HG03139 (cell line): ENCODE data around the gene TMC8.
"Not testable (repeated sequence)": the region's sequence is repeated elsewhere in the genome, so short reads cannot be mapped to it uniquely, and the experiment has no call there.

Experiments
- ATAC-seq: cut with Tn5 transposase; IDR thresholded peaks from one replicate; pipeline ENCODE4 v1.9.1; 2021; ENCODE audit not compliant: unreplicated experiment

Gene TMC8

GRCh38 chr17:78148286-78149016, 17.9 kb downstream of the TMC8 start:
- no peak for ATAC-seq

DNA sequence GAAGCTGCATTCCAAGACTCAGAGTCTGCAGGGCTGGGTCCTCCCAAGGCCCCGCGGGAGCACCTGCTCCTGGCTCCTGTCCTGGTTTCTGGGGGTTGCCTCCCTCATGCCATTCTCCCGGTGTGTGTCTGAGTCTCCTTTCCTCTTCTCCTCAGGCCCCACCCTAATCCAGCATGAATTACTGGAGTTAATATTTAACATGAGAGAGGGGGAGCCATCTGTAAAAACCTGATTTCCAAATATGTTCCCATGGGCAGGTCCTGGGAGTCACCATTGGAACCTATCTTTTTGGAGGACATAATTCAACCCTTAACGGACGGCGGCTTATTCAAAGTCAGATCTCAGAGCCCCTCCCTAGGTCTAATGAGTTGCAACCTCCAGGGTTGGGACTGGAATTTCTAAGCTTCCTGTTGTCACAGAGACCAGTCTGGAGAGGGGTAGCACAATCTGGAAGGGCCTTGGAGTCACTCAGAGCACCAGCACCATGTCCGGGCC, 21.0 kb downstream of the TMC8 start:
- ATAC-seq: no peak

DNA sequence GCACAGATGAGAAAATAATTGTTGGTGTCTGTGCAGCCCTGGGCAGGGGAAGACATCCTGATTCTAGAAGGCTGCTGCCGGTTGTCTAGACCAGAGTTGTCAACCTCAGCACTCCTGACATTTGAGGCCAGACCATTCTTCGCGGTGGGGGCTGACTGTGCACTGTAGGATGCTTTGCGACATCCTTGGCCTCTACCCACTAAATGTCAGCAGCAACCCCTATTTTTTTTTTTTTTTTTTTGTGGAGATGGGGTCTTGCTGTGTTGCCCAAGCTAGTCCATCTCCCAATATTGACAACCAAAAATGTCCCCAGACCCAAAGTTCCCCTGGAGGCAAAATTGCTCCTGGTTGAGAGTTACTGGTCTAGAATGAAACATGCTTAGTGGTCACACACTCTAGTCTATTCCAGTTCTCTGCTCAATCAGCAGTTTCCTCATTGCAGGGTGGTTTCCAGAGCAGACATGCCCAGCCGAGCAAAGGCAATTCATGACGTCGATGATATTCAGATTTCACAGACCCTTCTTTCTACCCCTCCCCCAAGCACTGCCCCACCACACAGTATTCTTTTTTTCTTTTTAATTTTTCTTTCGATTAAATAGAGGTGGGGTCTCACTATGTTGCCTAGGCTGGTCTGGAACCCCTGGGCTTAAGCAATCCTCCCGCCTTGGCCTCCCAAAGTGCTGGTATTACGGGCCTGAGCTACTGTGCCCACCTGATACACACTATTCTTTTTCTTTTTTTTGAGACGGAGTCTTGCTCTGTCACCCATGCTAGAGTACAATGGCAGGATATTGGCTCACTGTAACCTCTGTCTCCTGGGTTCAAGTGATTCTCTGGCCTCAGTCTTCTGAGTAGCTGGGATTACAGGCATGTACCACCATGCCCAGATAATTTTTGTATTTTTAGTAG, 24.6 kb downstream of the TMC8 start:
- peak; percentile 55 for ATAC-seq

DNA sequence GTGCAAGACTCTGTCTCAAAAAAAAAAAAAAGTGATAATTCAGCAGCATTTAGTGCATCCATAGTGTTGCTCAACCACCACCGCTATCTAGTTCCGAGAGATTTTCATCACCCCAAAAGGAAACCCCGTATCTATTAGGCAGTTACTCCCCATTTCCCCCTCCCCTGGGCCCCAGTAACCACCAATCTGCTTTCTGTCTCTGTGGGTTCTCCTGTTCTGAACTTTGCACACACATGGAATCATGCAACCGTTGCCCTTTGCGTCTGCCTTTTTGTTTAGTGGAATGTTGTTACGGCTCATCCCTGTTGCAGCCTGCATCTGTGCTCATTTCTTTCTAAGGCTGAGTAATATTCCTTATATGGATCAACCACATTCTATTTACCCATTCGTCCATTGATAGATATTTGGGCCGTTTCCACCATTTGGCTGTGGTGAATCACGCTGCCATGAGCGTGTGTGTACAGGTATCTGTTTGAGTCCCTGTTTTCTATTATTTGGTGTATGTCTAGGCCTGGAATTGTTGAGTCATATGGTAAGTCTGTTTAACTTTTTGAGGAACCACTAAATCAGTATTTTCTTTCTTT, 29.1 kb downstream of the TMC8 start:
- no peak for ATAC-seq

DNA sequence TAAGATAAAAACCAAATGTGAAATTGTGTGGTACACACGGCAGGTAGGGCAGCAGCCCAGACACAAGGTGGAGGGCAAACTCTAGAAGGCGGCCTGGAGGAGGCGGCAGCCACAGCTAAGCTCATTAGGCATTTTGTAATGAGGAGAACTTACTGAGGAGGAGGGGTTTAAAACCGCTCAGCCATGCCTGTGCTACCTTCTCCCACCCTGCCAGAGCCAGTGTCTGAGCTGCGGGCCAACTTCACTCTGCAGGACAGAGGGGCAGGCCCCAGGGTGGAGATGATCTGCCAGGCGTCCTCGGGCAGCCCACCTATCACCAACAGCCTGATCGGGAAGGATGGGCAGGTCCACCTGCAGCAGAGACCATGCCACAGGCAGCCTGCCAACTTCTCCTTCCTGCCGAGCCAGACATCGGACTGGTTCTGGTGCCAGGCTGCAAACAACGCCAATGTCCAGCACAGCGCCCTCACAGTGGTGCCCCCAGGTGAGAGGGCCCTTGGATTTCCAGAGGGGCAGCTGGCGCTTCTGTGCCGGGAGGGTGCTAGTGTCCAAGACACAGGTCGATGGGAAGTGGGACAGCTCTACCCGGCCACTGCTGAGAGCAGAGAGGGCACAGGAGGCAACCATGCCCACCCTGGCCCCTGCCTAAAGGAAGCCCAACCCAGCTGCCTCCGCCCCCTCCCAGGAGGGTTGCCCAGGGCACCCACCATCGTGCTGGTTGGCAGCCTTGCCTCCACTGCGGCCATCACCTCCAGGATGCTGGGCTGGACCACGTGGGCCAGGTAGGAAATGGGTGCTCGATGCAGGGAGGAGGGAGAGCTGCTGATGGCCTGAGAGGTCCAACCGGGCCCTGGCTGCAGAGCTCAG, 33.5 kb downstream of the TMC8 start:
- ATAC-seq: no peak

DNA sequence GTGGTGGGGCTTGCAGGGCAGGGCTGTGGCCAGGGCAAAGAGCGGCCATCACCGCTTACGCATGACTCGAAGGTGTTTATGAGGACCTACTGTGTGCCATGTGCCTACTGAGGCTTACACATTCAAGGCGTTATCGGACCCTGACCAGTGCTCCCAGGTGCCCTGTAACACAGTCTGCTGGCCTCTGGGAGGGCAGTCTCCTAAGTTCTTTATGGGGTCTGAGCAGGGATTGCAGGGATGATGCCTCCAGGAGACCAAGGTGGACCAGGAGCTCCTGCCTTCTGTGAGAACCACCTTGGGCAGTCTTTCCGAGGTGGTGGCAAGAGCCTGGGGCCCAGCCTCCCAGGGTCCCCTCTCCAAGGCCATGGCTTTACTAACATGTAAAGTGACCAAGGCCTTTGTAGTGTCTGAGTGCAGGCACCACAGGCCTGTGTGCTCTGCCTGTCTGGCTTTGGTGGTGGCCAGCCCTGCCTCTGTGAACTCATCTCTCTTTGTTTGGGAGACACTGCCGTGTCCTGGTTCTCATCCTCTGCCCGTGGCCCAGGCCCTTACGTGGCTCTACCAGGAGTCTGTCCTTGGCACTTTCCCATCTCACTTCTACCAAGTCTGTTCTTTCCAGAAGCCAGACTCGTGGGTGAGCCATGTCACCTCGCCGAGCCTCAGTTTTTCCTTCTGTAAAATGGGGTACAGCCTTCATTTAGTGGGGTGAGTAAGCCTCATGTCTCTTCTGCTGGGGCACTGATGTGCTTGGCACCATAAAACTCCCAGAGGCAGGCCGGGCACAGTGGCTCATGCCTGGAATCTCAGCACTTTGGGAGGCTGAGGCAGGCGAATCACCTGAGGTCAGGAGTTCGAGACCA, 34.4 kb downstream of the TMC8 start:
- no peak for ATAC-seq

GRCh38 chr17:78166416-78166815, 35.8 kb downstream of the TMC8 start:
- ATAC-seq: no peak

- ATAC-seq: peak; percentile 46
Observed at GRCh38 chr17:78168242-78168902, 37.8 kb downstream of the TMC8 start, which contains the start of gene SYNGR2. Gene SYNGR2, plus strand, starts transcription at chr17:78168581. Its CDS starts 36 bp downstream, at chr17:78168617.

GRCh38 chr17:78168903-78169793, 38.6 kb downstream of the TMC8 start:
- peak; percentile 24 for ATAC-seq

DNA sequence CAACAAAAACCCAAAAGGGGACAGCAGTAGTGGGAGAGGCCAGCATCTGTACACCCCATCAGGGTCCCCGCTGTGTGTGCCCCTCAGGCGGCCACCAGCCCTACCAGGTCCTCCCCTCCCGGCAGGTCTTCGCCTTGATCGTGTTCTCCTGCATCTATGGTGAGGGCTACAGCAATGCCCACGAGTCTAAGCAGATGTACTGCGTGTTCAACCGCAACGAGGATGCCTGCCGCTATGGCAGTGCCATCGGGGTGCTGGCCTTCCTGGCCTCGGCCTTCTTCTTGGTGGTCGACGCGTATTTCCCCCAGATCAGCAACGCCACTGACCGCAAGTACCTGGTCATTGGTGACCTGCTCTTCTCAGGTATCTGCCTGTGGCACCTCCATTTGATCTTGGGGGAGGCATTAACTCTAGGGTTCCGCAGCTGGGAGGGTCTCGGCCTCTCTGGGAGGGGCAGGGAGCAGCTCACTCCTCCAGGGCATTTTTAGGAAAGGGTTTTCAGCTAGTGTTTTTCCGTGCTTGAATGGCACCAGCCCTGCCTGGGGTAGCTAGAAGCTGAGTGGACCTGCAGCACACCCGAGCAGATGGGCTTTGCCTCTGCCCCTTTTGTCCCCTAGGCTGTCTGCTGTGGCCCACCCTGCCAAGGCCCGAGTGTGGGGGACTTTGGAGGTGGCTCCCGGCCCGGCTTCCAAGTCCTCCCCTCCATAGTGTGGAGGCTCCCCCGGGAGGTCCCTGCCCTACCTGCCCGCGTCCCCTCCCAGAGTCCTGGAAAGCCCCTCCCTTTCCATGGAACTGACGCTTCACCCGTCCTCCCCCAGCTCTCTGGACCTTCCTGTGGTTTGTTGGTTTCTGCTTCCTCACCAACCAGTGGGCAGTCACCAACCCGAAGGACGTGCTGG, 40.4 kb downstream of the TMC8 start:
- ATAC-seq: no peak

GRCh38 chr17:78171591-78172248, 41.1 kb downstream of the TMC8 start:
- ATAC-seq: not testable (repeated sequence)

DNA sequence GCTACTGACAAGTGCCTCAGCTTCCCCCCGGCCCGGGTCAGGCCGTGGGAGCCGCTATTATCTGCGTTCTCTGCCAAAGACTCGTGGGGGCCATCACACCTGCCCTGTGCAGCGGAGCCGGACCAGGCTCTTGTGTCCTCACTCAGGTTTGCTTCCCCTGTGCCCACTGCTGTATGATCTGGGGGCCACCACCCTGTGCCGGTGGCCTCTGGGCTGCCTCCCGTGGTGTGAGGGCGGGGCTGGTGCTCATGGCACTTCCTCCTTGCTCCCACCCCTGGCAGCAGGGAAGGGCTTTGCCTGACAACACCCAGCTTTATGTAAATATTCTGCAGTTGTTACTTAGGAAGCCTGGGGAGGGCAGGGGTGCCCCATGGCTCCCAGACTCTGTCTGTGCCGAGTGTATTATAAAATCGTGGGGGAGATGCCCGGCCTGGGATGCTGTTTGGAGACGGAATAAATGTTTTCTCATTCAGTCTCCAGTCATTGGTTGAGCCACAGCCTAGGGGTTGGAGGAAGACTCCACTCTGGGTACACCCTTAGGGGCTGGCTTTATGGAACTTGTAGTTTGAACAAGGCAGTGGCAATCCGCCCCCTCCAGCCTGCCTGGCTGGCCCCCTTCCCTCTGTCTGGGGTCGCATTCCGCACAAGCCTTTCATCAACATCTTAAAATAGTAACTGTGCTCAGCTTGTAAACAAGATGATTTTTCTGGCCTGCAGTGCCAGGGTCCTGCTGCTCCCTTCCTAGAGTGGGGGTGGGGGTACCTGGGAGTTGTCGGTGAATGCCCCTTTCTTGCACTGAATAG, 41.9 kb downstream of the TMC8 start:
- ATAC-seq: no peak

DNA sequence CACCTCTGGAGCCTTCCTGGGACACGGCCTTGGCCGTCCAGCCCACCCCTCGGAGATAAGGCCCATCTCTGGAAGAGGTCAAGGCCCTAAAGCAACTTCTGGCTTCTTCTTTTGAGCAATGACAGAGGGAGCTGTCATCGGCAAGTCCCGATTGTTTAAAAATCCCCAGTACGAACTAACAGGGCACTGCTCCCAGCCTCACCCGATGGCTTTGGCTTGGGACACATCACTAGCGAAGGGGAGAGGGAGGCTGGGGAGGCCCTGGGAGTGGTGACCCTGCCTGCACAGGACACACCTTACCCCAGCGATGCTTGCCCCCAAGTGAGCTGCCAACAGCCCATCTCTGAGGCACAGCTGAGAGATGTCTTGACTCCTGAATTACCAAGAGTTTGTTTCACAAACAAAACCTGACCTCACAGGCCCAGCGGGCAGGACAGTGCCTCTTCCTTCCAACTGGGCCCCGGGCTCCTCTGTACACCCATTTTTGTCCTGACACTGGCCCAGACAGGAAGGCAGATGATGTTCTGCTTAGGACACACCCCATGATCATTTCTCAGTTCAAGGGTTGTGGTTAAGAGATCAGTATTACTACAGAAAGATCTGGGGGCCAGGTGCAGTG, 42.6 kb downstream of the TMC8 start:
- no peak for ATAC-seq

GRCh38 chr17:78174346-78174869, 43.8 kb downstream of the TMC8 start:
- ATAC-seq: no peak
